ENCODE results near the gene PARP6.

PARP6 gene

GRCh38 chr15:72272213-72272996 is at the start of gene PARP6:
Gene PARP6, minus strand, starts transcription at chr15:72272554. Its CDS starts 5,077 bp downstream, at chr15:72267477.
- peak; percentile 86 to 99 (median 98) for DNase-seq

- peak in 53 of 56 donors; percentile 7 to 92 (median 70) for DNase-seq
Measured at GRCh38 chr15:72319985-72320671, 47.8 kb upstream of the PARP6 start, which contains the start of gene CELF6. Gene CELF6, minus strand, starts transcription at chr15:72320157. Its CDS starts 283 bp downstream, at chr15:72319874.

- peak in 28 of 56 donors; percentile 31 to 82 (median 56) for DNase-seq
Measured at GRCh38 chr15:72319360-72319984, 47.1 kb upstream of the PARP6 start.

- no peak for DNase-seq
Measured at GRCh38 chr15:72318408-72318942, 46.1 kb upstream of the PARP6 start.

- no peak for DNase-seq
Measured at GRCh38 chr15:72315706-72316370, 43.5 kb upstream of the PARP6 start.

GRCh38 chr15:72313881-72314280 is 41.5 kb upstream of the PARP6 start:
- no peak for DNase-seq

GRCh38 chr15:72313448-72313840 is 41.1 kb upstream of the PARP6 start:
- peak in 36 of 56 donors; percentile 3 to 79 (median 32) for DNase-seq

GRCh38 chr15:72312605-72313447 is 40.5 kb upstream of the PARP6 start:
- DNase-seq = peak in 42 of 56 donors; percentile 3 to 65 (median 28)

GRCh38 chr15:72307026-72307425 is 34.7 kb upstream of the PARP6 start:
- peak in 31 of 56 donors; percentile 6 to 72 (median 38) for DNase-seq

GRCh38 chr15:72306211-72306785 is 33.9 kb upstream of the PARP6 start:
- peak in 45 of 56 donors; percentile 6 to 90 (median 62) for DNase-seq

- no peak for DNase-seq
Measured at GRCh38 chr15:72304596-72304995, 32.2 kb upstream of the PARP6 start.

GRCh38 chr15:72302955-72303354 is 30.6 kb upstream of the PARP6 start:
- DNase-seq = no peak

GRCh38 chr15:72289597-72290325 is 17.4 kb upstream of the PARP6 start:
- DNase-seq = no peak

GRCh38 chr15:72288796-72289596 is 16.6 kb upstream of the PARP6 start:
- DNase-seq = no peak

GRCh38 chr15:72285927-72286516 is 13.7 kb upstream of the PARP6 start:
- peak in 1 of 56 donors; percentile 16 for DNase-seq

GRCh38 chr15:72285402-72285801 is 13.0 kb upstream of the PARP6 start:
- no peak for DNase-seq

GRCh38 chr15:72284781-72285180 is 12.4 kb upstream of the PARP6 start:
- no peak for DNase-seq

GRCh38 chr15:72281713-72282112 is 9.4 kb upstream of the PARP6 start:
- no peak for DNase-seq

Measured in nucleus accumbens (tissue), 56 donors.